ENCODE data around the gene OR6Q1. TPM values are rescaled to one million over a fixed set of nuclear protein-coding genes. Genes with fewer than 3 reads are reported as not detected.

The OR6Q1 gene
- total and polyA plus RNA-seq, 2 of the 13 experiments (the other 11 are each of a cell fraction or from before 2014, with no cell fraction given): not detected

DNA sequence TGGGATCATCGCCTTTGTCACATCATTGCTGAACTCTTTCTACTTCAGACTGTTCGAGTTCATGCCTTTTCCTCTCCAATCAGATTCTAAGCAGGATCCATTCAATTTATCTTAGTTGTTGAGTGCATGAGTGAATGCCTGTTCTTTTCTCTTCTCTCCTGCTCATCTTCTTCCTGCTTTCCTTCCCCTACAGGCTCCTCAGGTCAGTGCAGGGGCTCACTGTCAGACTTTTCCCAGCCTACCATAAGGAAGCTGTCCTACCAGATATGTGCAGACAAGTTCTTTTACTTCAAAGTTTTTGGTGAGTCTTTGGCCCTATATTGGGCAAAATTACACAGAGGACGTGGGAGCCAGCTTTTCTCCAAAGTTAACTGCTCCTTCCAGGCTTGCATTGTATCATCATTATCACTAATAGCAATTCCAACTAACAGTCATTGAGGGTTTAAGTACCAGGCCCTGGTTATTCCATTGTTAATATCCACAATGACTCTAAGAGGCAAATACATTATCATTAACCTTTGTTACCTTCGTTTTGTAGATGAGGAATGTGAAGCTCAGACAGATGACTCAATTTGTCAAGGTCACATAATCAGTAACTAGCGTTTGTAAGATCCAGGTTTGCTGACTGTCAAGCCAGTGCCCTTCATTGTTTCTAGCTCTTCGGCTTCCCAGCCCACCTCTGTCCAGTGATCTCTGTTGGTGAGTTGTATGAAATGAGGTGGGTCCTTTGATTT lies 30.4 kb downstream of the OR6Q1 start (continued):
- TF ChIP-seq ZNF788 (CRISPR knock-in tag; IDR thresholded peaks at IDR 0.05; ENCODE audit: borderline replicate concordance) (no peak), ZUFSP (CRISPR knock-in tag; IDR thresholded peaks at IDR 0.05; ENCODE audit: borderline replicate concordance) (no peak), ZNF574 (CRISPR knock-in tag; IDR thresholded peaks at IDR 0.05) (no peak), PTBP1 (IDR thresholded peaks at IDR 0.05; ENCODE audit: low read depth, low read length, poor library complexity, severe bottlenecking) (no peak), HOXA5 (CRISPR knock-in tag; IDR thresholded peaks at IDR 0.05) (no peak), HIC2 (CRISPR knock-in tag; IDR thresholded peaks at IDR 0.05; ENCODE audit: low read depth) (no peak), ZFP1 (CRISPR knock-in tag; IDR thresholded peaks at IDR 0.05) (no peak), ZNF121 (CRISPR knock-in tag; IDR thresholded peaks at IDR 0.05) (no peak), SRF (IDR thresholded peaks at IDR 0.05; ENCODE audit: low read depth, low read length) (no peak), ZKSCAN5 (CRISPR knock-in tag; IDR thresholded peaks at IDR 0.05) (no peak), ZNF780A (CRISPR knock-in tag; IDR thresholded peaks at IDR 0.05) (no peak), ZNF44 (CRISPR knock-in tag; IDR thresholded peaks at IDR 0.05) (no peak), KLF12 (CRISPR knock-in tag; IDR thresholded peaks at IDR 0.05; ENCODE audit: borderline replicate concordance) (no peak), DDIT3 (CRISPR knock-in tag; IDR thresholded peaks at IDR 0.05) (no peak), POLR2AphosphoS2 (IDR thresholded peaks at IDR 0.05; ENCODE audit: low read depth, low read length) (no peak), HOMEZ (CRISPR knock-in tag; IDR thresholded peaks at IDR 0.05; ENCODE audit: low read depth) (peak; percentile 95), NFKB2 (CRISPR knock-in tag; IDR thresholded peaks at IDR 0.05; ENCODE audit: borderline replicate concordance) (no peak), KAT2B (IDR thresholded peaks at IDR 0.05; ENCODE audit: borderline replicate concordance, low read depth, low read length) (no peak), ZNF569 (CRISPR knock-in tag; IDR thresholded peaks at IDR 0.05; ENCODE audit: borderline replicate concordance) (no peak)
- TF ChIP-seq, protein P1, sequence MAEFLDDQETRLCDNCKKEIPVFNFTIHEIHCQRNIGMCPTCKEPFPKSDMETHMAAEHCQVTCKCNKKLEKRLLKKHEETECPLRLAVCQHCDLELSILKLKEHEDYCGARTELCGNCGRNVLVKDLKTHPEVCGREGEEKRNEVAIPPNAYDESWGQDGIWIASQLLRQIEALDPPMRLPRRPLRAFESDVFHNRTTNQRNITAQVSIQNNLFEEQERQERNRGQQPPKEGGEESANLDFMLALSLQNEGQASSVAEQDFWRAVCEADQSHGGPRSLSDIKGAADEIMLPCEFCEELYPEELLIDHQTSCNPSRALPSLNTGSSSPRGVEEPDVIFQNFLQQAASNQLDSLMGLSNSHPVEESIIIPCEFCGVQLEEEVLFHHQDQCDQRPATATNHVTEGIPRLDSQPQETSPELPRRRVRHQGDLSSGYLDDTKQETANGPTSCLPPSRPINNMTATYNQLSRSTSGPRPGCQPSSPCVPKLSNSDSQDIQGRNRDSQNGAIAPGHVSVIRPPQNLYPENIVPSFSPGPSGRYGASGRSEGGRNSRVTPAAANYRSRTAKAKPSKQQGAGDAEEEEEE (CRISPR knock-in tag; IDR thresholded peaks at IDR 0.05; ENCODE audit: borderline replicate concordance): no peak
